Activated CD4-positive, alpha-beta memory T cell treated with anti-CD3 and anti-CD28 coated beads for 36 hours (primary cell): ENCODE measurements around the gene C19orf33. TPM values are rescaled to one million over a fixed set of nuclear protein-coding genes. Genes with fewer than 3 reads are reported as not detected.

Experiments used
- CTCF ChIA-PET: fragments of 350-600 bp; sonication (Branson Sonifier 250); formaldehyde crosslinking; loops from one replicate; lab custom pipeline; 2021; ENCODE audit warnings: antibody characterized with exemption, inconsistent platforms; lab: Charles Lee
- POLR2A ChIA-PET: fragments of 350-600 bp; sonication (Branson Sonifier 250); formaldehyde crosslinking; loops from one replicate; lab custom pipeline; 2021; ENCODE audit warnings: antibody characterized with exemption; lab: Charles Lee
- DNase-seq: peaks from one replicate; pipeline ENCODE4 v3.0.0-alpha.2; 2020
- H3K27ac Mint-ChIP-seq: one replicate; pipeline ENCODE4 v1.8.0; 2021; ENCODE audit warnings: mixed read lengths
- H3K27me3 Mint-ChIP-seq: one replicate; pipeline ENCODE4 v1.8.0; 2021; ENCODE audit warnings: mixed read lengths
- H3K36me3 Mint-ChIP-seq: one replicate; pipeline ENCODE4 v1.8.0; 2021; ENCODE audit warnings: mixed read lengths
- H3K4me1 Mint-ChIP-seq: one replicate; pipeline ENCODE4 v1.8.0; 2021; ENCODE audit warnings: low read depth, mixed read lengths
- H3K4me3 Mint-ChIP-seq: one replicate; pipeline ENCODE4 v1.8.0; 2021; ENCODE audit warnings: mild to moderate bottlenecking, mixed read lengths
- H3K9me3 Mint-ChIP-seq: one replicate; pipeline ENCODE4 v1.8.0; 2021; ENCODE audit warnings: mixed read lengths
- intact Hi-C: fragments of 100-400 bp; cut with micrococcal nuclease; formaldehyde crosslinking; loops from one replicate; pipeline ENCODE4 v1.15.1; 2023
- total RNA-seq, 2 experiments: library from RNA; stranded (reverse); gene quantifications; one replicate each; pipeline ENCODE4 v1.2.3, GENCODE V29; 2021

Gene C19orf33
- total RNA-seq, 2 experiments from 2014 or later = not detected

GRCh38 chr19:38267761-38268483, 36.1 kb upstream of the C19orf33 start:
- Mint-ChIP-seq H3K27me3 (no peaks in the 10 kb centered on the region), H3K9me3 (no peaks in the 10 kb centered on the region), H3K36me3 (no peaks in the 10 kb centered on the region), H3K4me3 (no peak overlapping the region), H3K4me1 (peaks cover 36% of the 10 kb centered on the region), H3K27ac (no peak overlapping the region)
- ChIA-PET POLR2A (no interaction called here), CTCF (interaction anchor here (1.0 to 5.3 kb wide), 2 partner anchors 16 to 24 kb away, joined by 3 to 30 read pairs; no protein-coding TSS in a partner anchor)
- intact Hi-C loops = no loop called here
- DNase-seq = no peak

- POLR2A ChIA-PET = no interaction called here
- H3K27ac Mint-ChIP-seq = no peak overlapping the region
- intact Hi-C loops = no loop called here
Measured at GRCh38 chr19:38268539-38268938, 35.5 kb upstream of the C19orf33 start.

GRCh38 chr19:38270587-38271167, 33.4 kb upstream of the C19orf33 start:
- no peaks in the 10 kb centered on the region for H3K27me3 Mint-ChIP-seq
- intact Hi-C loops = no loop called here
- CTCF ChIA-PET = no interaction called here
- H3K27ac Mint-ChIP-seq = no peak overlapping the region
- POLR2A ChIA-PET = no interaction called here
- DNase-seq = no peak
- no peaks in the 10 kb centered on the region for H3K9me3 Mint-ChIP-seq
- H3K4me1 Mint-ChIP-seq = peaks cover 19% of the 10 kb centered on the region
- H3K36me3 Mint-ChIP-seq = no peaks in the 10 kb centered on the region
- H3K4me3 Mint-ChIP-seq = no peak overlapping the region

More at GRCh38 chr19:38268539-38268938, 35.5 kb upstream of the C19orf33 start:
- no peak overlapping the region for H3K4me3 Mint-ChIP-seq
- H3K36me3 Mint-ChIP-seq = no peaks in the 10 kb centered on the region
- no peaks in the 10 kb centered on the region for H3K27me3 Mint-ChIP-seq
- CTCF ChIA-PET = interaction anchor here (0.6 to 5.3 kb wide), 2 partner anchors 25 to 301 kb away, joined by 3 to 30 read pairs; no protein-coding TSS in a partner anchor
- peaks cover 31% of the 10 kb centered on the region for H3K4me1 Mint-ChIP-seq
- no peaks in the 10 kb centered on the region for H3K9me3 Mint-ChIP-seq
- DNase-seq = no peak

GRCh38 chr19:38273499-38273898, 30.6 kb upstream of the C19orf33 start:
- Mint-ChIP-seq H3K4me1 (peaks cover 7% of the 10 kb centered on the region), H3K36me3 (no peaks in the 10 kb centered on the region), H3K4me3 (no peak overlapping the region), H3K27me3 (no peaks in the 10 kb centered on the region), H3K9me3 (no peaks in the 10 kb centered on the region), H3K27ac (no peak overlapping the region)
- intact Hi-C loops = no loop called here
- no peak for DNase-seq
- CTCF ChIA-PET = no interaction called here
- POLR2A ChIA-PET = interaction anchor here (0.7 kb wide), 1 partner anchor 8 kb away, joined by 3 read pairs; no protein-coding TSS in a partner anchor

- no peaks in the 10 kb centered on the region for H3K36me3 Mint-ChIP-seq
- no peaks in the 10 kb centered on the region for H3K9me3 Mint-ChIP-seq
- DNase-seq = no peak
- intact Hi-C loops = no loop called here
- peaks cover 7% of the 10 kb centered on the region for H3K4me1 Mint-ChIP-seq
- CTCF ChIA-PET = interaction anchor here (0.6 kb wide), 1 partner anchor 193 kb away, joined by 4 read pairs; no protein-coding TSS in a partner anchor
- POLR2A ChIA-PET = no interaction called here
- H3K27ac Mint-ChIP-seq = no peak overlapping the region
- H3K4me3 Mint-ChIP-seq = no peak overlapping the region
- H3K27me3 Mint-ChIP-seq = no peaks in the 10 kb centered on the region
Measured at GRCh38 chr19:38274739-38275138, 29.3 kb upstream of the C19orf33 start.

DNA sequence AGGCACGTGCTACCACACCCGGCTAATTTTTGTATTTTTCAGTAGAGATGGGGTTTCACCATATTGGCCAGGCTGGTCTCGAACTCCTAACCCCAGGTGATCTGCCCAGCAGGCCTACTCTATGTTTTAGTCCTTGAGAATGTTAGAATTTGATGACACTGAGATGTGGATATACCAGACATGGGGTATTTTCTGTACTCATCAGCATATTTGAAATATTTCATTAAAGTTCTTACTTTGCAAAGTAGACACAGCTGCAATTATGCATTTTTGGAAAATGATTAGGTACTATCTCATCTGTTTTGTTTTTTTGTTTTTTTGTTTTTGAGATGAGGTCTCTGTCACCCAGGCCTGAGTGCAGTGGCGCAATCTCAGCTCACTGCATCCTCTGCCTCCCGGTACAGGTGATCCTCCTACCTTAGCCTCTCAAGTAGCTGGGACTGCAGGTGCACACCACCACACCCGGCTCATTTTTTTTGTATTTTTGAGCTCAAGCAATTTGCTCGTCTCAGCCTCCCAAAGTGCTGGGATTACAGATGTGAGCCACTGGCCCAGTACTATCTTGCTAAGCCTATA, 27.0 kb upstream of the C19orf33 start:
- peaks cover 5% of the 10 kb centered on the region for H3K4me1 Mint-ChIP-seq
- H3K36me3 Mint-ChIP-seq = no peaks in the 10 kb centered on the region
- H3K4me3 Mint-ChIP-seq = no peak overlapping the region
- H3K27me3 Mint-ChIP-seq = no peaks in the 10 kb centered on the region
- no peaks in the 10 kb centered on the region for H3K9me3 Mint-ChIP-seq
- CTCF ChIA-PET = no interaction called here
- no peak overlapping the region for H3K27ac Mint-ChIP-seq
- POLR2A ChIA-PET = no interaction called here
- intact Hi-C loops = no loop called here
- DNase-seq = no peak

DNA sequence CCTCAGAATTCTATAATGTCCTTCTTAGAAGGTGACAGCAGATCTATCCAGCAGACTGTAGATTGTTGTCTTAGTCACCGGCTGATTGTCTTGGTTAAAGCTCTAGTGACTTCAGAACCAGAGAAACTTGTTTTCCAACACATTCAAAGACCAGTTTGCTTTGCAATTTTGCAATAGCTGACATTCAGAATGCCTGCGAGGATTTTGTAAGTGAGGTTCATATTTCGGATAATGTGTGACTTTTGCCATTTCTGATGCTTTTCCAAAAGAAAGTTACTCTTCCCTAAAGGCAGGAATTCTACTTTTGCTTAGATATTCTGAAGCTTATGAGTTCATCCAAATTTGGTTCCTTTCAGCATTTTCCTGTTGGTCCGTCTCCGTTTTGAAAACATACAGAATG, 26.5 kb upstream of the C19orf33 start:
- no peak for DNase-seq
- Mint-ChIP-seq H3K27ac (no peak overlapping the region), H3K36me3 (no peaks in the 10 kb centered on the region), H3K9me3 (no peaks in the 10 kb centered on the region), H3K27me3 (no peaks in the 10 kb centered on the region), H3K4me1 (peaks cover 10% of the 10 kb centered on the region), H3K4me3 (no peak overlapping the region)
- intact Hi-C loops = no loop called here
- POLR2A ChIA-PET = interaction anchor here (0.6 kb wide), 1 partner anchor 426 kb away, joined by 5 read pairs; no protein-coding TSS in a partner anchor
- CTCF ChIA-PET = interaction anchor here (0.6 kb wide), 1 partner anchor 64 kb away, joined by 3 read pairs; no protein-coding TSS in a partner anchor

GRCh38 chr19:38277969-38278680, 25.9 kb upstream of the C19orf33 start:
- H3K36me3 Mint-ChIP-seq = no peaks in the 10 kb centered on the region
- H3K4me3 Mint-ChIP-seq = no peak overlapping the region
- CTCF ChIA-PET = interaction anchor here (0.6 kb wide), 2 partner anchors 64 to 285 kb away, joined by 3 read pairs; no protein-coding TSS in a partner anchor
- POLR2A ChIA-PET = interaction anchor here (0.6 kb wide), 2 partner anchors 34 to 427 kb away, joined by 3 to 5 read pairs; no protein-coding TSS in a partner anchor
- H3K27ac Mint-ChIP-seq = no peak overlapping the region
- intact Hi-C loops = no loop called here
- DNase-seq = no peak
- H3K27me3 Mint-ChIP-seq = no peaks in the 10 kb centered on the region
- peaks cover 11% of the 10 kb centered on the region for H3K4me1 Mint-ChIP-seq
- H3K9me3 Mint-ChIP-seq = no peaks in the 10 kb centered on the region

DNA sequence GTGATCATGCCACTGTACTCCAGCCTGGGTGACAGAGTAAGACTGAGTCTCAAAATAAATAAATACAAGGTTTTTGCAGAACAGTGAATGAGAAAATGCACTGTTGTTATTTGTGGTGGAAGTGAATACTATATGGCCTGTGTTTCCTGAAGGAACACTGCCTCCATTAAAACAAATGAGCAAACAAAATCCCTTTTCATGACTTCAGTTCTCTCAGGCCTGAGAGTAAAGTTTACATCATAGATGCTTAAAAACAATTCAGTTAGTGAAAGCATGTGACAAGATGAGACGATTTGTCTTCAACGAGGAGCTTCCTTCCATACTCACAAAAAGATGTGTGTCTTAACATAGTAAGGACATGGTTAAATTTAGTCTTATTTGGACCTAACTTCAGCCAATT, 25.3 kb upstream of the C19orf33 start:
- H3K27me3 Mint-ChIP-seq = no peaks in the 10 kb centered on the region
- intact Hi-C loops = no loop called here
- peaks cover 11% of the 10 kb centered on the region for H3K4me1 Mint-ChIP-seq
- no peaks in the 10 kb centered on the region for H3K9me3 Mint-ChIP-seq
- H3K4me3 Mint-ChIP-seq = no peak overlapping the region
- no peak for DNase-seq
- no peaks in the 10 kb centered on the region for H3K36me3 Mint-ChIP-seq
- ChIA-PET CTCF (interaction anchor here (0.6 kb wide), 1 partner anchor 286 kb away, joined by 3 read pairs; no protein-coding TSS in a partner anchor), POLR2A (interaction anchor here (0.6 kb wide), 1 partner anchor 35 kb away, joined by 3 read pairs; no protein-coding TSS in a partner anchor)
- H3K27ac Mint-ChIP-seq = no peak overlapping the region

DNA sequence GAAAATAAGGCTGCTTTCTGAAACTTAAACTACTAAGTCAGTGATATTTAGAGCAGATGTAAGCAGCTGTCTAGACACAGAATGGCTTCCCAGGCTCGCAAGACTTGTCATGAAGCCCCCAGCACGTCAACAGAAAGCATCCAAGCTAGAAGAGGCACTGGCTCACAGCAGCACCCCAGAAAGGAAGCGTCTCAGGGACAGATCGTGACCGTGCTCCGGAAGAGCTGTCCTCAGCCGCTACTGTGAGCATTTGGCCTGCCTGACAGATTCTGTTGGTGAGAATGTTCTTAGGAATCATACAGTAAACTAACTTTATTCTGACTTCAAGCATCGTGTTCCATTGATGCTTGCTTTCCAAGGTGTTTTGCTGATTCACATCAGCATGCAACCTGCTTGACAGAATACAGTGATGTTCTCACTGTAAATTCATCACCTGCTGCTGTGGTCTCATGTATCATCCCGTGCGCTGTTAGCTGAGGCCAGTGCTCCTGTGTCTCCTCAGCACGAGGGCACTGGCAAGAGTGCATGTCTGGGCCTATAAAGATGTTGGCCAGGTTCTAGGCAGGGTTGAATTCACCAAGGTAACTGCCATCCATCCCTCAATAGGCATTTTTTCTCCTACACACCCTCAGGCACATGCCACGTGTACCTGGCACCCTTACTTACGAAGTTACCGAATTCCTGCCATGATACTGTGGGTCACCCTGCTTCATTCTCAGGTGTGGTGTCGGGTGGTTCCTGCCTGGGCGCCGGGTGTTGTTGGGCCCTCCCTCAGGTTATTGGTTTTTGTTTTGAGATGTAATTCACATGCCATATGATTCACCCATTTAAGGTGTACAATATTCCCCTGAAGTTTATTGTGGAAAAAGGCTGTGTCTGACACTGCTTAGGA, 23.8 kb upstream of the C19orf33 start:
- ChIA-PET CTCF (no interaction called here), POLR2A (no interaction called here)
- Mint-ChIP-seq H3K4me1 (peaks cover 11% of the 10 kb centered on the region), H3K36me3 (no peaks in the 10 kb centered on the region), H3K4me3 (no peak overlapping the region), H3K27ac (no peak overlapping the region), H3K27me3 (no peaks in the 10 kb centered on the region), H3K9me3 (no peaks in the 10 kb centered on the region)
- intact Hi-C loops = no loop called here
- no peak for DNase-seq
